ENCODE data around the gene PPP1R37.

DNA sequence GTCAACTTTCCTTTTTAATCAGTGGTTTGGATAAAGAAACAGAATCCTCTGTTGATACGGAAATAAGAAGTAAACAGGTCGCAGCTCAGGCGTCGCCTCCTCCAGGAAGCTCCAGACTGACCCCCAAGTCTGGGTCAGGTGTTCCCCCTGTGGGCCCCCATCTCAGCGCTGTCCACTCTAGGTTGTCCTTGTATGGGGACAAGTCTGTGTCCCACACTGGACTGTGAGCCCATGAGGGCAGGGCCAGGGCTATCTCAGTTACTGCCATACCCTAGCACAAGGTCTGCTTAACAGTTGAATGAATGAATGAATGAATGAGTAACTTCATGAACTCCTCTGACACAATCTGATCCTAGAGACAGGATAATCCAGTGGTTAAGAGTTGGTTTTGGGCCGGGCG is 46.6 kb upstream of the PPP1R37 start:
- TF ChIP-seq, protein P1, sequence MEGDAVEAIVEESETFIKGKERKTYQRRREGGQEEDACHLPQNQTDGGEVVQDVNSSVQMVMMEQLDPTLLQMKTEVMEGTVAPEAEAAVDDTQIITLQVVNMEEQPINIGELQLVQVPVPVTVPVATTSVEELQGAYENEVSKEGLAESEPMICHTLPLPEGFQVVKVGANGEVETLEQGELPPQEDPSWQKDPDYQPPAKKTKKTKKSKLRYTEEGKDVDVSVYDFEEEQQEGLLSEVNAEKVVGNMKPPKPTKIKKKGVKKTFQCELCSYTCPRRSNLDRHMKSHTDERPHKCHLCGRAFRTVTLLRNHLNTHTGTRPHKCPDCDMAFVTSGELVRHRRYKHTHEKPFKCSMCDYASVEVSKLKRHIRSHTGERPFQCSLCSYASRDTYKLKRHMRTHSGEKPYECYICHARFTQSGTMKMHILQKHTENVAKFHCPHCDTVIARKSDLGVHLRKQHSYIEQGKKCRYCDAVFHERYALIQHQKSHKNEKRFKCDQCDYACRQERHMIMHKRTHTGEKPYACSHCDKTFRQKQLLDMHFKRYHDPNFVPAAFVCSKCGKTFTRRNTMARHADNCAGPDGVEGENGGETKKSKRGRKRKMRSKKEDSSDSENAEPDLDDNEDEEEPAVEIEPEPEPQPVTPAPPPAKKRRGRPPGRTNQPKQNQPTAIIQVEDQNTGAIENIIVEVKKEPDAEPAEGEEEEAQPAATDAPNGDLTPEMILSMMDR (IDR thresholded peaks at IDR 0.05): no peak
- no peak for TF ChIP-seq EZH2 (IDR thresholded peaks at IDR 0.05; ENCODE audit: borderline replicate concordance, insufficient read depth, low read depth, low read length, poor library complexity, severe bottlenecking)
